SHP77 treated with DMSO at 0.1 percent for 48 hours (cell line): ENCODE measurements around the gene FARP1.

Experiments
- DNase-seq: peaks from one replicate; lab custom pipeline; 2025; lab: John Stamatoyannopoulos, UW

Gene FARP1

GRCh38 chr13:98173431-98174152 is 30.7 kb downstream of the FARP1 start:
- no peak for DNase-seq

GRCh38 chr13:98174307-98174706 is 31.4 kb downstream of the FARP1 start:
- DNase-seq: no peak

- DNase-seq: no peak
These were observed 32.1 kb downstream of the FARP1 start for GRCh38 chr13:98175043-98175442.

- DNase-seq: no peak
These were observed 32.9 kb downstream of the FARP1 start for GRCh38 chr13:98175823-98176222.

GRCh38 chr13:98176777-98177608 is 34.1 kb downstream of the FARP1 start, which contains the start of gene RNF113B:
Gene RNF113B (minus strand): TSS chr13:98177269. CDS start chr13:98177236, 33 bp downstream.
- no peak for DNase-seq

GRCh38 chr13:98180092-98180491 is 37.2 kb downstream of the FARP1 start:
- DNase-seq: no peak

- no peak for DNase-seq
These were observed 38.4 kb downstream of the FARP1 start for GRCh38 chr13:98181111-98181815.

- DNase-seq: no peak
These were observed 39.3 kb downstream of the FARP1 start for GRCh38 chr13:98182153-98182552.

GRCh38 chr13:98182589-98182988 is 39.7 kb downstream of the FARP1 start:
- no peak for DNase-seq

GRCh38 chr13:98184792-98185191 is 41.9 kb downstream of the FARP1 start:
- DNase-seq: no peak

GRCh38 chr13:98187155-98187964 is 44.5 kb downstream of the FARP1 start:
- no peak for DNase-seq

GRCh38 chr13:98187965-98188261 is 45.0 kb downstream of the FARP1 start:
- DNase-seq: no peak

- DNase-seq: no peak
These were observed 45.8 kb downstream of the FARP1 start for GRCh38 chr13:98188544-98189166.

- no peak for DNase-seq
These were observed 47.1 kb downstream of the FARP1 start for GRCh38 chr13:98189841-98190505.

GRCh38 chr13:98190889-98191444 is 48.1 kb downstream of the FARP1 start:
- DNase-seq: no peak

- no peak for DNase-seq
These were observed 49.1 kb downstream of the FARP1 start for GRCh38 chr13:98192008-98192407.

GRCh38 chr13:98195054-98195791 is 52.3 kb downstream of the FARP1 start:
- DNase-seq: no peak

- DNase-seq: no peak
These were observed 55.8 kb downstream of the FARP1 start for GRCh38 chr13:98198683-98199082.

GRCh38 chr13:98199480-98199879 is 56.6 kb downstream of the FARP1 start:
- peak; percentile 20 for DNase-seq
